ENCODE results near the gene COX11.

DNA sequence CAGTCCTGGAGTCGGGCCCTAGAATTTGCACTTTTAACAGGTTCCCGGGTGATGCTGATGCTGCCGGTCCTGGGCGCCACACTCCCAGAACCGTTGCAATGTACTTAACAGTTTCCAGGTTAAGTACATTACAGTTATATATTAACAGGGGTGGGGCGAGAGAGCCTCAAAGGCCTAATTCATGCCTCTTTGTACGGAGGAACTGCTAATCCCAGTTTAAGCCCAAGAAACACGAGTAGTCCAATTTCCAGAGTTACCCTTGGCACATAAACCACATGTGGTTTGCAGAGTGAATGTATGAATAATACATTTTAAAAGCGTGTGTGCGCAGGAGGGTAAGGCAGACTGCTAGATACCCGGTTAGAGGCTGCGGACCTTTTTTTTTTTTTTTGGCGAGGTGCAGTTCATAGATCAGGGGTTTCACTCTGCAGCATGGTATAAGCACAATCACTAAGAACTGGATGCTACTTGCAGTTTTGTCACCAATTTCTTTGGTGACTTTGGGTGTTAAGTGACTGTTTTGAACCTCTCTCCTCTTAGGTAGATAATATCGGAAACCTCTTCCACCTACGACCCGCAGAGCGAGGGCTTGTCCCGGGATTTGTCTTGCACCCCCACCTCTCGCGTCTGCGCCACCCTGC is 713 bp downstream of the COX11 start:
- TF ChIP-seq, protein P1, sequence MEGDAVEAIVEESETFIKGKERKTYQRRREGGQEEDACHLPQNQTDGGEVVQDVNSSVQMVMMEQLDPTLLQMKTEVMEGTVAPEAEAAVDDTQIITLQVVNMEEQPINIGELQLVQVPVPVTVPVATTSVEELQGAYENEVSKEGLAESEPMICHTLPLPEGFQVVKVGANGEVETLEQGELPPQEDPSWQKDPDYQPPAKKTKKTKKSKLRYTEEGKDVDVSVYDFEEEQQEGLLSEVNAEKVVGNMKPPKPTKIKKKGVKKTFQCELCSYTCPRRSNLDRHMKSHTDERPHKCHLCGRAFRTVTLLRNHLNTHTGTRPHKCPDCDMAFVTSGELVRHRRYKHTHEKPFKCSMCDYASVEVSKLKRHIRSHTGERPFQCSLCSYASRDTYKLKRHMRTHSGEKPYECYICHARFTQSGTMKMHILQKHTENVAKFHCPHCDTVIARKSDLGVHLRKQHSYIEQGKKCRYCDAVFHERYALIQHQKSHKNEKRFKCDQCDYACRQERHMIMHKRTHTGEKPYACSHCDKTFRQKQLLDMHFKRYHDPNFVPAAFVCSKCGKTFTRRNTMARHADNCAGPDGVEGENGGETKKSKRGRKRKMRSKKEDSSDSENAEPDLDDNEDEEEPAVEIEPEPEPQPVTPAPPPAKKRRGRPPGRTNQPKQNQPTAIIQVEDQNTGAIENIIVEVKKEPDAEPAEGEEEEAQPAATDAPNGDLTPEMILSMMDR (conservative IDR thresholded peaks at IDR 0.05; ENCODE audit: low read length) = no peak; the same call in 1 of the 2 replicates
- TF ChIP-seq EZH2phosphoT487 (IDR thresholded peaks at IDR 0.05; ENCODE audit: borderline replicate concordance) = no peak
